Ishikawa (cell line): Measurements from ENCODE around the gene CRTC3.

Experiments used
- CEBPB ChIP-seq: IDR thresholded peaks from 2 replicates; pipeline ENCODE4 v1.6.1; 2012
- CREB1 ChIP-seq: IDR thresholded peaks from 2 replicates; pipeline ENCODE4 v1.6.1; 2012; ENCODE audit warnings: low read depth
- EGR1 ChIP-seq: IDR thresholded peaks from 2 replicates; pipeline ENCODE4 v1.6.1; 2012
- EP300 ChIP-seq: IDR thresholded peaks from 2 replicates; pipeline ENCODE4 v1.6.1; 2012; ENCODE audit warnings: borderline replicate concordance
- FOXM1 ChIP-seq: IDR thresholded peaks from 2 replicates; pipeline ENCODE4 v1.6.1; 2012; ENCODE audit warnings: low read depth, borderline replicate concordance
- MAX ChIP-seq: IDR thresholded peaks from 2 replicates; pipeline ENCODE4 v1.6.1; 2012
- NFIC ChIP-seq: IDR thresholded peaks from 2 replicates; pipeline ENCODE4 v1.6.1; 2012
- RAD21 ChIP-seq: IDR thresholded peaks from 2 replicates; pipeline ENCODE4 v1.6.1; 2012; ENCODE audit warnings: low read depth
- REST ChIP-seq: IDR thresholded peaks from 2 replicates; pipeline ENCODE4 v1.6.1; 2012; ENCODE audit warnings: low read depth, mild to moderate bottlenecking
- TAF1 ChIP-seq: IDR thresholded peaks from 2 replicates; pipeline ENCODE4 v1.6.1; 2012; ENCODE audit warnings: low read depth, mild to moderate bottlenecking
- TCF12 ChIP-seq: IDR thresholded peaks from 2 replicates; pipeline ENCODE4 v1.6.1; 2012; ENCODE audit warnings: low read depth
- TEAD4 ChIP-seq: IDR thresholded peaks from 2 replicates; pipeline ENCODE4 v1.6.1; 2012
- USF1 ChIP-seq: IDR thresholded peaks from 2 replicates; pipeline ENCODE4 v1.6.1; 2012
- YY1 ChIP-seq: IDR thresholded peaks from 2 replicates; pipeline ENCODE4 v1.6.1; 2012; ENCODE audit warnings: low read depth
- ZBTB7A ChIP-seq: IDR thresholded peaks from 2 replicates; pipeline ENCODE4 v1.6.1; 2012; ENCODE audit warnings: low read depth

The CRTC3 gene

GRCh38 chr15:90523373-90523772 lies 6.3 kb upstream of the CRTC3 start:
- TF ChIP-seq ZBTB7A (no peak), EP300 (no peak), FOXM1 (no peak), RAD21 (no peak), NFIC (no peak), TAF1 (no peak), REST (no peak)

GRCh38 chr15:90529011-90529370 lies 732 bp upstream of the CRTC3 start:
- TF ChIP-seq RAD21 (no peak), FOXM1 (no peak), TEAD4 (no peak), ZBTB7A (no peak), TCF12 (no peak), EP300 (no peak), YY1 (no peak), CREB1 (no peak), CEBPB (no peak), TAF1 (no peak), EGR1 (no peak), USF1 (no peak), MAX (no peak), NFIC (no peak), REST (no peak)

- no peak for TF ChIP-seq CEBPB
- no peak for TF ChIP-seq EP300
- TF ChIP-seq ZBTB7A: peak; percentile 32; the same call in 1 of the 2 replicates
- no peak for TF ChIP-seq TAF1
- TF ChIP-seq REST: no peak
- no peak for TF ChIP-seq TEAD4
- no peak for TF ChIP-seq CREB1
- no peak for TF ChIP-seq NFIC
- TF ChIP-seq MAX: peak; percentile 46; the same call in 1 of the 2 replicates
- TF ChIP-seq FOXM1: no peak
- TF ChIP-seq TCF12: no peak; the same call in 1 of the 2 replicates
- no peak for TF ChIP-seq RAD21
- TF ChIP-seq EGR1: no peak
- no peak for TF ChIP-seq YY1
Measured at GRCh38 chr15:90530250-90531051, 728 bp downstream of the CRTC3 start.

DNA sequence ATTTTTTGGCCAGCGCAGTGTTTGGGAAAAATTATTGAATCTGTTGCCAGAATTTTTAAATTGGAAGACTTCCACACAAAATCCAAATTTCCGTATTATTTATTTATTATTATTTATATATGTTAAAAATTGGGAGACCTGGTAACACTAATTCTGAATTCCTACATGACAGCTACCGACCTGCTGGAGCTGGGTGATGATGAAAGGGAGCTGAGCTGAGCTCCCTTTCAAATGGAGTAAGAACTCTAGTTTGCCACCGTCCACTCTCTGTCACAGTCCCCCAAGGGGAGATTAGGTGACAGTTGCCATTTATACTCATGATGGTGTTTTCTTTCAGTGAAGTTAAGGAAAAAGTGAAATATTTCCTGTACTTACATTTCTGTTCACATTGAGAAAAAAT lies 1.4 kb downstream of the CRTC3 start:
- TF ChIP-seq FOXM1 (no peak), TCF12 (no peak), TEAD4 (no peak), USF1 (no peak), EP300 (no peak), EGR1 (no peak), CEBPB (no peak), REST (no peak), ZBTB7A (no peak)
